Measurements from ENCODE around the gene FAAP20.

FAAP20 gene

DNA sequence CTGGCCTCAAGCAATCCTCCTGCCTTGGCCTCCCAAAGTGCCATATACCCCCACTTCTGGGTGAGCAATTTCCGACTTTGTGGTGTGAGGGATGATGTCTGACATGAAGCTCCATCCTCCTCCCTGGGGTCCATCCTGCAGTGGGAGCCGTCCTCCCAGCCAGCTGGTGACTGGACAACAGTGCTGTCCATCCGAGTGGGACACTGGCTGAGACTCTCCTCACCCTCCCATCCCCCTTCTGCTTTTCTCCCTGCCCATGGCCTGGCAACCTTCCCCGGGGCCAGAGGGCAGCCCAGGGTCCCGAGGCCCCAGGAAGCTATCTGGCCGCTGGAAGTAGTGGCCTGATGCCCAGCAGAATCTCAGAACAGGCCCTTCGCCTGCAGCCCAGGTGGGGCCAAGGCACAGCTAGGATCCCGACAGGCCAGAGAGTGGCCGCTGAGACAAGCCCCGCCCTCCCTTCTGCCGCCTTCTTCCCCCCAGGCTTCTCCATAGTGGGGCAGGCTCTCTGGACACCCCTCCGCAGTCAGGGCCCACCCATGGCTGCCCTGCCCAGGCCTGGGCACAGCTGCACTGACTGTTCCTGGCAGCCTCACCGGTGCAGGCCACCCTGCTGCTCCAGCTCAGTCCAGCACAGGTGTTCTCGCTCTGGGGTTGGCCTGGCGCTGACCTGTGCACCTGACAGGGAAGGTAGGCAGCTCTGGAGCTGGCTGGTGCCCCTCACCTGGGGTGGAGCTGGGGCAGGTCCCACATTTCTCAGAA, 8.4 kb upstream of the FAAP20 start:
- no peak overlapping the region for H3K4me3 ChIP-seq (ENCODE audit: low read depth, low read length)
- TF ChIP-seq, protein P1, sequence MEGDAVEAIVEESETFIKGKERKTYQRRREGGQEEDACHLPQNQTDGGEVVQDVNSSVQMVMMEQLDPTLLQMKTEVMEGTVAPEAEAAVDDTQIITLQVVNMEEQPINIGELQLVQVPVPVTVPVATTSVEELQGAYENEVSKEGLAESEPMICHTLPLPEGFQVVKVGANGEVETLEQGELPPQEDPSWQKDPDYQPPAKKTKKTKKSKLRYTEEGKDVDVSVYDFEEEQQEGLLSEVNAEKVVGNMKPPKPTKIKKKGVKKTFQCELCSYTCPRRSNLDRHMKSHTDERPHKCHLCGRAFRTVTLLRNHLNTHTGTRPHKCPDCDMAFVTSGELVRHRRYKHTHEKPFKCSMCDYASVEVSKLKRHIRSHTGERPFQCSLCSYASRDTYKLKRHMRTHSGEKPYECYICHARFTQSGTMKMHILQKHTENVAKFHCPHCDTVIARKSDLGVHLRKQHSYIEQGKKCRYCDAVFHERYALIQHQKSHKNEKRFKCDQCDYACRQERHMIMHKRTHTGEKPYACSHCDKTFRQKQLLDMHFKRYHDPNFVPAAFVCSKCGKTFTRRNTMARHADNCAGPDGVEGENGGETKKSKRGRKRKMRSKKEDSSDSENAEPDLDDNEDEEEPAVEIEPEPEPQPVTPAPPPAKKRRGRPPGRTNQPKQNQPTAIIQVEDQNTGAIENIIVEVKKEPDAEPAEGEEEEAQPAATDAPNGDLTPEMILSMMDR (IDR thresholded peaks at IDR 0.05; ENCODE audit: low read depth, low read length), result no peak

DNA sequence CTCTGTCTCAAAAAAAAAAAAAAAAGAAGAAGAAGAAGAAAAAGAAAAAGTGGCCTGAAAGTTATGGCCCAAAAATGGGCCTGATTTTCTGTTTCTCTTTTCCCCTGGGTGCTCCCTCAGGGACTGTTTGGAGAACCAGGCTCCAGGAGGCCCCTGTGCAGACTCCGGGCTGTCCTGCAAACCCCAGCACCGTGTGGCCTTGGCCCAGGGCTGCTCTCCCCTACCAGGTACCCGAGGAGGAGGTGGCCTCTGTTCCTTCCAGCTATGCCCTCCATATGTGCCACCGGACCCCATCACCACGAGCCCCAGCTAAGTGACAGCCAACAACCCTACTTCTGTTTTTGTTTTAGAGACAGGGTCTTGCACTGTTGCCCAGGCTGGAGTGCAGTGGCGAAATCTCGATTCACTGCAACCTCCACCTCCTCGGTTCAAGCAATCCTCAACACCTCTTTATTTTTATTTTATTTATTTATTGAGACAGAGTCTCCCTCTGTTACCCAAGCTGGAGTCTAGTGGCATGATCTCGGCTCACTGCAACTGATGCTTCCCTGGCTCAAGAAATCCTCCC, 7.5 kb upstream of the FAAP20 start:
- TF ChIP-seq, protein P1 (IDR thresholded peaks at IDR 0.05; ENCODE audit: low read depth, low read length), result no peak
- H3K4me3 ChIP-seq (ENCODE audit: low read depth, low read length), result no peak overlapping the region

DNA sequence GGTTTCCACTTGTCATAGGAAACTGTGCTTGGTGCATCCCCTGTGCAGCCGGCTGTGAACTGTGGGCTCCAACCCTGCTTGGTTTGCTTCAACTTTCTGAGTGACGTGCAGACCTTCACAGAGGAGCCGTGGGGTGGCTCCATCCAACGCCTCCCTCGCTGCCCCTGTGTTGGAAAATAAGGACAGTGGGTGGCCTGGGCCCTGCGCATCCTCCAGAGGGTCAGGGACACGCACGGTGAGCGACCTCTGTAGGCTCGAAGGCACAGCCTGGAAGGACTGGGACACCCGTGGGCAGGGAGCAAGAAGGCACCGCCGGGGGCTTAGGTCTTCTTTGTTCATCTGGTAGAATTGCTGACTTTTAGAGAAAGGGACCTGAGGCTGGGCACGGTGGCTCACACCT, 6.5 kb upstream of the FAAP20 start:
- TF ChIP-seq, protein P1 (IDR thresholded peaks at IDR 0.05; ENCODE audit: low read depth, low read length), result no peak
- no peak overlapping the region for H3K4me3 ChIP-seq (ENCODE audit: low read depth, low read length)

DNA sequence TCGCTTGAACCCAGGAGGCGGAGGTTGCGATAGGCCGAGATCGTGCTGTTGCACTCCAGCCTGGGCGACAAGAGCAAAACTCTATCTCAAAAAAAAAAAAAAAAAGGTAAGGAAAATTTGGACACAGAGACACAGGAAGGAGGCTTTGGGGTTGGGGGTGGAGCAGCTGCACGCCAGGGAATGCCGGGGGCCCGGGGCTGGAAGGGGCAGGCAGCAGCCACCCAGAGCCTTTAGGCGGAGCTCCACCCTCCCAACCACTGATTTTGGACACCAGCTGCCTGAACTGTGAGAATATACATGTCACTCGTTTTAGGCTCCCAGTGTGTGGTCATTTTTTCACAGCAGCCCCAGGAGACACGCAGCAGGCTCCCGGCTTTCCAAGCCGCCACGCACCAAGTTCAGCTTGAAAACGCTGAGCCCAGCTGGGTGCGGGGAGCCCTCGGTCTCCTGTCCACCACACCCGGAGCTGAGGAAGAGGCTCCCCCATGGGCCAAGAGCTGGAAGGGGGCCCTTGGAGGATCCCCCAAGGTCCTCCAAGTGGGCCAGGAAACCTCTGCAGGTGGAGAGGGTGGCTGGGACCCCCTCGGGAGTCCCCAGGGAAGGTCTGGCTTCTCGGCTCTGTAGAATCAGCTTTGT, 5.9 kb upstream of the FAAP20 start:
- no peak overlapping the region for H3K4me3 ChIP-seq (ENCODE audit: low read depth, low read length)
- TF ChIP-seq, protein P1 (IDR thresholded peaks at IDR 0.05; ENCODE audit: low read depth, low read length), result no peak

DNA sequence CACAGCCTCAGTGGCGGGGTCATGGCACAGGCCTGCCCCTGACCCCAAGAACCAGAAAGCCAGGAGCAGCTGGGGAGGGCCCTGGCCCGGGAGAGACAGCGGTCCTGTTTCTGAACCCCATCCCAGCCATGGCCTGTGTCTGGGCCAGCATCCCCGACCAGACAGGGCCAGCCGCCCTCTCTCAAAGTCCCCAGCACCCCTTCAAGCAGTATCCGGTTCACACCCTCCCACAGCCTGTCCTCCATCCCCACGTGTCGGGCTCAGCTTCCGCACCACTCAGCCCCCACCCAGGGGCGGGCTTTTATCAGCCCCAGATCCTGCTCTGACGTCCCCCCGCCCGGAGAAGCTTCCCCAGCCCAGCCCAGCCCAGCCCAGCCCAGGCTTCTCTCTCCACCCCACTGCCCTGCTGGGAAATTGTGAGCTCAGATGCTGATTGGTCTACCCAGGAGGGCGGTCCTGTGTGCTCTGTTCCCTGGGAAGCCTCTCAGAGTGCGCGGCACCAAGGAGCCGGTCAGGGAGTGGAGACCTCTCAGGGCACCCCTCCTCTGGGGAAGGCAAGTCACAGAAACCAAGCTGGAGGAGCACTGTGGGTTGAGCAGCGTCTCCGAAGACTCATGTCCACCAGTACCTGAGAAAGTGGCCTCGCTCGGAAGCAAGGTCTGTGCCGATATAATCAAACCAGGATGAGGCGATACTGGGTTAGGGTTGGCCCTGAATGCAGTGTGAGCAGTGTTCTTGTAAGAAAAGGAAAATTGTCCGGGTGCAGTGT, 4.7 kb upstream of the FAAP20 start:
- H3K4me3 ChIP-seq (ENCODE audit: low read depth, low read length), result peak overlapping the region; percentile 58
- TF ChIP-seq, protein P1 (IDR thresholded peaks at IDR 0.05; ENCODE audit: low read depth, low read length), result no peak

DNA sequence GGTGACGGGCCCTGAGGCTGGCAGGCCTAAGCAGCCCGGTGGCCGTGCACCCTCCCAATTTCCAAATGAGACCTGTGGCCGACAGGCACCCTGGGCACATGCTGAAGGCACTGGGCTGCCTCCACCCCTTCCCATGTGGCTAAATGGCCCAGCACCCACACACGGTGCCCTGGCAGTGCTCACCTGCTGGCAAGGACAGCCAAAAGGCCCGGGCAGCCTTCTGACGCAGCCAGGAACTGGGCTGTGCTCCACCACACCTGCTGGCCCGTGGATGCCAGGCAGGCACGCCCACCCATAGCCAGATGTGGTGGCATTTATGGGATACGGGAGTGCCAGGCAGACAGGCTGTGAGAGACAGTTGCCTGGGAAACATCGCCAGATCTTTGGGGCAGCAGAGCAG, 4.0 kb upstream of the FAAP20 start:
- no peak overlapping the region for H3K4me3 ChIP-seq (ENCODE audit: low read depth, low read length)
- TF ChIP-seq, protein P1 (IDR thresholded peaks at IDR 0.05; ENCODE audit: low read depth, low read length), result no peak

Data from WI38 (cell line).